Endothelial cell of umbilical vein (primary cell): ENCODE results near the gene TENM4.

Experiments
- POLR2A ChIP-seq: IDR thresholded peaks from 2 replicates; pipeline ENCODE4 v1.6.1; 2012; ENCODE audit warnings: low read depth, mild to moderate bottlenecking, control low read depth, low read length
- POLR2AphosphoS5 ChIP-seq: IDR thresholded peaks from 2 replicates; pipeline ENCODE4 v1.6.1; 2012; ENCODE audit warnings: low read depth, mild to moderate bottlenecking, control low read depth, low read length, moderate library complexity; ENCODE audit not compliant: insufficient read depth
- TF ChIP-seq, protein P1 (sequence below), 2 donors: IDR thresholded peaks; 1 replicate in 1 of 2; 2 replicates in 1 of 2; pipeline ENCODE4 v1.5.1; 2011; ENCODE audit warnings: low read length in 2 of 2, mild to moderate bottlenecking in 2 of 2, moderate library complexity in 2 of 2, control low read depth in 1 of 2, inconsistent platforms in 1 of 2, low read depth in 1 of 2; ENCODE audit not compliant: insufficient read depth in 1 of 2; ENCODE audit errors: extremely low read depth in 1 of 2
- TF ChIP-seq, protein P2 (sequence below): IDR thresholded peaks from 2 replicates; pipeline ENCODE4 v1.6.1; 2011; ENCODE audit not compliant: insufficient read depth, insufficient read length

DNA sequence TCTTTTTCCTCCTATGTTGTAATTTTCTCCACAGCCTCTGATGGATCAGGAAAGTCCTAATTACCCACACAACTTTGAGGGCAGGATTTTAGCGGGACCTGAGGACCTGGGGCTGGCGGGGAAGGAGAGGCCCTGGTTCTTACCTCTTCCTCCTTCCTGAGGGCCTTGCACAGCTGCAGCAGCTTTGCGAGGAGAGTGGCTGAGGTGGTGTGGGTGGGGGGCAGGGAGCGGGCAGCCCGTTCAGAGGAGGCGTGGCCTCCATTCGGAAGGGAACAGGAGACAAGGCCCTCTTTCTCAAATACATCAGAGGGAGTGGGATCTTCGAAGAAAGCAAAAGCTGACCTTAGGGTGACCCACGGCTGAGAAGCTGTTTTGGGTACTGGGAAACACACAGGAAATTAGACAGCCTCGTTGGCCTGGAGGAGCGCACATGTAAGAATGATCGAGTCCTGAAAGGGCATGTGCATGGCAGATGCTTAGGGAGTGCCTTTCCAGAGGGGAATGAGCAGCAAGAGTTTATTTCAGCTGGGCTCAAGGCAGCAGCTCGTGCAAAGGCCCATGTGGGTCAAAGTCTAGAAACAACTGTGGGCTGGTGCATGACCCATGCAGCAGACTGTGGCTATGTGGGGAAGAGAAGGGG, 789.6 kb downstream of the TENM4 start:
- TF ChIP-seq, protein P1, sequence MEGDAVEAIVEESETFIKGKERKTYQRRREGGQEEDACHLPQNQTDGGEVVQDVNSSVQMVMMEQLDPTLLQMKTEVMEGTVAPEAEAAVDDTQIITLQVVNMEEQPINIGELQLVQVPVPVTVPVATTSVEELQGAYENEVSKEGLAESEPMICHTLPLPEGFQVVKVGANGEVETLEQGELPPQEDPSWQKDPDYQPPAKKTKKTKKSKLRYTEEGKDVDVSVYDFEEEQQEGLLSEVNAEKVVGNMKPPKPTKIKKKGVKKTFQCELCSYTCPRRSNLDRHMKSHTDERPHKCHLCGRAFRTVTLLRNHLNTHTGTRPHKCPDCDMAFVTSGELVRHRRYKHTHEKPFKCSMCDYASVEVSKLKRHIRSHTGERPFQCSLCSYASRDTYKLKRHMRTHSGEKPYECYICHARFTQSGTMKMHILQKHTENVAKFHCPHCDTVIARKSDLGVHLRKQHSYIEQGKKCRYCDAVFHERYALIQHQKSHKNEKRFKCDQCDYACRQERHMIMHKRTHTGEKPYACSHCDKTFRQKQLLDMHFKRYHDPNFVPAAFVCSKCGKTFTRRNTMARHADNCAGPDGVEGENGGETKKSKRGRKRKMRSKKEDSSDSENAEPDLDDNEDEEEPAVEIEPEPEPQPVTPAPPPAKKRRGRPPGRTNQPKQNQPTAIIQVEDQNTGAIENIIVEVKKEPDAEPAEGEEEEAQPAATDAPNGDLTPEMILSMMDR (IDR thresholded peaks at IDR 0.05; ENCODE audit: extremely low read depth in 1 of 2, insufficient read depth in 1 of 2, low read depth in 1 of 2, low read length in 2 of 2), result no peak
- no peak for TF ChIP-seq POLR2A
- TF ChIP-seq, protein P2, sequence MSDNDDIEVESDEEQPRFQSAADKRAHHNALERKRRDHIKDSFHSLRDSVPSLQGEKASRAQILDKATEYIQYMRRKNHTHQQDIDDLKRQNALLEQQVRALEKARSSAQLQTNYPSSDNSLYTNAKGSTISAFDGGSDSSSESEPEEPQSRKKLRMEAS, result no peak
- TF ChIP-seq POLR2AphosphoS5, result no peak
